GM18498 (cell line): ENCODE data around the gene LRRC25.

Experiments
- ATAC-seq: cut with Tn5 transposase; IDR thresholded peaks from one replicate; pipeline ENCODE4 v1.9.1; 2021; ENCODE audit warnings: mild to moderate bottlenecking, moderate library complexity; ENCODE audit not compliant: unreplicated experiment

Gene LRRC25

GRCh38 chr19:18424890-18425514, 27.6 kb upstream of the LRRC25 start:
- ATAC-seq, result no peak

- ATAC-seq, result no peak
Observed at GRCh38 chr19:18424122-18424889, 26.9 kb upstream of the LRRC25 start.

- ATAC-seq, result no peak
Observed at GRCh38 chr19:18423258-18424020, 26.0 kb upstream of the LRRC25 start.

DNA sequence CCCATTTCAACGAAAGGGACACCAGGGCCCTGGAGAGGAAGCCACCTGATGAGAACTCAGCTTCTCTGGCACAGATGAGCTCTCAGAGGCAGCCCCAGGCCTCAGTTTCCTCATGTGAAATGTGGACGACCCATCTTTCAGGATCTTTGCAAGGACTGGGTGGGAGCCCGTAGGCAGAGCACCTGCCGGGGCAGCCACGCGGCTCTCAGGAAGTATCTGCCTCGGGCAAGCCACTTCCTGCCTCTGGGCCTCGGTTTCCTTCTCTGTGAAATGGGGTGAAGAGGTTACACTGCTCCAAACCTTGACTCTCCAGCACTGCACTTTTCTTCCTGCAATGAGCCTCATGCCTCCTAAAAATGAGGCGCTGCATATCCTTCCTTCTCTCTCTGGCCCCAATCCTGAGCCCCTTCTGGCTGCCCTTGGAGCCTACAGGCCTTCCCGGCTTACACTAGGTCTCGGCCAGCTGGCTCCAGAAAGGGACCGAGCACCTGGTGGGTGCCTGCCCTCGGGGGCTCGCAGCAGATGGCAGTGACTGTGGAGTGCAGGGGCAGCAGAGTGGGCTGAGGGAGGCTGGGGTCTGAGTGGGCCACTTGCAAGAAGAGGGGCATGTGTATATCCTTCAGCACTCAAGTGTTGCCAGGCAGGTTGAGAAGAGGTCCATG, 25.2 kb upstream of the LRRC25 start:
- no peak for ATAC-seq

GRCh38 chr19:18421371-18421959, 24.0 kb upstream of the LRRC25 start:
- ATAC-seq, result no peak

GRCh38 chr19:18420930-18421329, 23.5 kb upstream of the LRRC25 start:
- no peak for ATAC-seq

- ATAC-seq, result no peak
Observed at GRCh38 chr19:18419699-18420460, 22.5 kb upstream of the LRRC25 start.

DNA sequence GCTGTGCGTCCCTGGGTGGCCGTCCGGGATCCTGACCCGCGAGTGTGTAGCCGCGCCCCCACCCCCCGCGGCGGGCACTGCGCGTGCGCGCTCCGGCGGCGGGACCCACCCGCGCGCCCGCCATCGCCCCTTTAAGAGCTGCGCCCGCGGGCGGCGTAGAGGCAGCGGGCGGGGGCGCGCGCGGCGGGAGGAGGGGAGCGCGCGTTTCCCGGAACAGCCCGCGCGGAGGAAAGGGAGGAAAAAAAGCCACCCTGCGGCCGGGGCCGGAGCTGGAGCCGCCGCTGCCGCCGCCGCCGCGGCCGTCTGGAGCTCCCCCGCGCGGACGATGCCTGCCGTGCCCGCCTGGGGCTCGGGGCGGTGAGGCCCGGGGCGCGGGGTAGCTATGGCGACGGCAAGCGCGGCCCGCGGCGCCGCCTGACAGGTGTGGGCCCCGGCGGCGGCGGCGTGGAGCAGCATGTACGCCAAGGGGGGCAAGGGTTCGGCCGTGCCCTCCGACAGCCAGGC, 21.8 kb upstream of the LRRC25 start, which contains the start of gene SSBP4:
Gene SSBP4, plus strand, starts transcription at position 204 of the 504 bp plus-strand sequence. Its CDS starts 251 bp downstream, at position 455.
- peak; percentile 52 for ATAC-seq

GRCh38 chr19:18418483-18419194, 21.2 kb upstream of the LRRC25 start:
- ATAC-seq, result no peak

DNA sequence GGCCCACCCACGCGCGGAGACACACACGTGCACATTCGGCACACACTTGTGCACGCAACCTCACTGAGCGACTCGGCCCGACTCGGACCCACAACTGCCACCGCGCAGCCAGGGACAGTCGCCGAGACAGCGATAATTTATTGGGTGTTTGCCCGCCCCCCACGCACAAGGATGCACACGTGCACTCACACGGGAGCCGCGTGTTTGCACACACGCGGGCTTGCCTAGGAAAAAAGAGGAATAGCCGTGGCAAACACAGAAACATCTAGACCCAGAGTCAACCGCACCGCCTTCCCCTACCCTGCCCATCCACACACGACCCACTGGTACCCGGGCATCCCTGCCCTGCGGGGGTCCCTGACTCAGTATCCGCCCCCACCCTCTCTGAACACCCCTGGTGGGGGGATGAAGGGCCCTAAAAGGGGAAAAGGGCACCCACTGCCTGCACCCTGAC, 20.6 kb upstream of the LRRC25 start:
- no peak for ATAC-seq

- no peak for ATAC-seq
Observed at GRCh38 chr19:18417250-18418028, 20.0 kb upstream of the LRRC25 start.

- ATAC-seq, result no peak
Observed at GRCh38 chr19:18416778-18417249, 19.4 kb upstream of the LRRC25 start.

DNA sequence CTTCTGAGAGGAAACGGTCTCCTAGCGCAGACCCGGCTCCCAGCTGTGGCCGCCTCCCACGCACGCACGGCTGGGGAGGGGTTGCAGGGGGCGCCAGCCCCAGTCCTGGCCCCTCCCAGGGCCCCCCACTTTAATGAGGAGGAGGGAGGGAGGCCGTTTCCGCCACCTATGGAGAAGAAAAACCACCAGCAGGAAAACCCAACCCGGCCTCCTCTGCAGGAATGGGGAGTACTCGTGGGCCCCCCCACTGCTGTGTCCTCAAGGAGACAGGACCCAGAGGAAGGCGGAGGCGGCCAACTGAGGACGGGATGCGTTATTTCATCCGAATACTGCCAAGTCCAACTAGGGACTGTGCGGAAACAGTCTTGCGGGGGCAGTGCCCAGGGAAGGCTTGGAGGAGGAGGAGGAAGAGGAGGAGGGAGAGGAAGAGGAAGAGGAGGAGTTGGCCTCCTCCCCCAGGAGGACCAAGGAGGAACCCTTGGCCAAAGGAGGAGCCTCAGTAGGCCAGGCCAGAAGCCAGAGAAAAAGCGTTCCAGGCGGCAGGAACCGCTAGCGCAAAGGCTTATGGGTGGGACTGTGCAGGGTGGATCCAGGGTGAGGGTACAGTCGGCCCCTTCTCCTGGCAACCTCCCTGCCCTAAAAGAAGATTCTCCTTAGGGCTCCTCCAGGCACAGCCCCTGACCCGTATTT, 17.9 kb upstream of the LRRC25 start:
- no peak for ATAC-seq

- no peak for ATAC-seq
Observed at GRCh38 chr19:18414504-18415177, 17.2 kb upstream of the LRRC25 start.

DNA sequence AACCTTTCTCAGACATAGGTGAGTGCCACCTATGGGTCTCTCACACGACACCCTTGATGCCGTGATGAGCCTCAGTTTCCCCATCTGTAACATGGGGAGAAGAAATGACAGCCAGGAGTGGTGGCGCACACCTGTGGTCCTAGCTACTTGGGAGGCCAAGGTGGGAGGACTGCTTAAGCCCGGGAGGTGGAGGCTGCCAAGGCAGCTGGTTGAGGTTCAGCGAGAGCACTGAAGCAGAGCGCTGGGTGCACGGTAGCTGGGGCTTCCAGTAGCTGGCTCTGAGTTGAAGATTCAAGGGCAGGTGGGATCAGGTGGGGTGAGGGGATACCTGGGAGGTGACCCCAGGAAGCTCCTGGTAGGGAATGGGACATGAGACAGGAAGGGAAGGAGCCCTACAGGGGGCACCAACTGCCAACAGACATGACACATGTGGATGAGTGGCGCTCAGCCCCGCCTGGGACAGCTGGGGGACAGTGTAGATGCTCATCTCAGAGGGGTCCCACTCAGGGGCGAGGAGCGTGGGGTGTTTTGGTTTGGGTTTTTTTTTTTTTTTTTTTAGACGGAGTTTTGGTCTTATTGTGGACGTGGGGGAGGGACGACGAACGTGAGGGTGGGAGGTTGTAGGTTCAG, 15.3 kb upstream of the LRRC25 start:
- no peak for ATAC-seq

GRCh38 chr19:18408053-18408476, 10.6 kb upstream of the LRRC25 start:
- ATAC-seq, result peak; percentile 64

- ATAC-seq, result no peak
Observed at GRCh38 chr19:18406749-18407148, 9.3 kb upstream of the LRRC25 start.
